NCI-H128 (cell line): ENCODE data around the gene NUP210.

Experiments
- DNase-seq: peaks from one replicate; lab custom pipeline; 2025; ENCODE audit not compliant: unreplicated experiment; lab: John Stamatoyannopoulos, UW

NUP210 gene

DNA sequence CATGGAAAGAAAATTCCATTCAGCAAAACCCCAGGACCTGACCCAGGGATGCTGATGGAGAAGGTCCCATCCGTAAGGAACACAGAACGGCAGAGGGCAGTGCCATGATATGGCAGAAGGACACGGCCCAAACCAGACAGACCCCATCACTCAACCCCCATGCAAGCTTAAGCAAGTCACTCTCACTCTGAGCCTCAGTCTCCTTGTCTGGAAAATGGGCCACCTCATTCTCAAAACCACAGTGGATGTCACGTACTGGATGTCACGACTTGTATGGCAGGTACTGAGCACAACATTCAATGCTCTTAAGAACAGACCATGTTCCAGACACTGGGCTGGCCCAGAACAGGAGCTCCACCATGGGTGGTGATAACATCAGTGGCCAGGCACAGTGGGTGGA, 90.4 kb downstream of the NUP210 start:
- DNase-seq = no peak

DNA sequence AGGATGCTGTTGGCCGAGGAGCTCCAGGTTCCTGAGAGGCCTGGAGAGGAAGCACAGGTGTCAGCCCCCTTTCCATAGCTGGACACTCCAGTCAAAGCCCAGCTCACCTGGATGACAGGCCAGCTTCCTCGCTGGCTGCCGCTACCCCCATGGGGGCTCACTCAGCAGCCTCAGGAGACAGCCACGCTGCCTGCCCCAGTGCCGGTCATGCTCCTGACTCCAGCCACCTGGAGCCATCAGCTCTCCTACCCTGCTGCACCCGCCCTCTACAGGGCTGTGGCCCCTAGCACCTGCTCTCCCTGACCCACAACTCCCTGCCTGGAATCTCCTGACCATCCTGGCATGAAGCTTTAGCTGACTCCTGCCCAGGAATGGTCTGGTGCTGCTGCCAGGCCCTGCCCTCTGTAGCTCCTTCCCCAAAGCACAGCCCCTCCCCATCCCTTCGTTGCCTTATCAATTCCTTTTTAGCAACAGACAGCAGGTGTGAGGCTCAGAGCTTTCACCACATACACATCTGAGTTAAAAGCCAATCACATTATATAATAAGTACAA, 94.2 kb downstream of the NUP210 start:
- DNase-seq = no peak

DNA sequence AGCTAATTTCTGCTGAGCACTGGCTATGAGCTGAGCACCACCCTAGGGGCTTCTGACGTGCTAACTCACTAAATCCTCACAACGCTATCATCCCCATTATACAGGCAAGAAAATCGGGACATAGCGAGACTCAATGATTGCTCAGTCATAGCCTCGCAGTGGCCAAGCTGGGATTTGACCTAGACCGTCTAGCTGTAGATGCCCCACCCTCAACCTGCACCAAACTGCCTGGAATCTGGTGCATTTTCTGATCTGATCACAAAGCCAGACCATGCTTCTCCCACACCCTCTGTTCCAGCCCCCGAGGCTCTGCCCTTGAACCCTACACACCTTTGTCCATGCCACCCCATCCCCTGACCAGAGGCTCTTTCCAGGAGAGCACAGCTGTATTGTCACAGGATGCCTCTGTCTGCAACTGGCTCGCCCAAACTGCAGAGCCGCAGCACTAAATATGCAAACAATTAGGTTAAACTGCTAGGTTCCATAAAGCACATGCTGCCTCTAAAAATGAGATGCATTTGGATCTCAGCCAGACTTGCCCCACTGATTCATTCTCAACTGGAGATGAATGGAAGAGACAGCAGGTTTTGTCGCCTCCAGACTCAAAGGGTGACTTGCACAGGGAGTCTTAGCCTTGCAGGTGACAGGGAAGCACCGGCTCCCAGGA, 95.2 kb downstream of the NUP210 start:
- no peak for DNase-seq

DNA sequence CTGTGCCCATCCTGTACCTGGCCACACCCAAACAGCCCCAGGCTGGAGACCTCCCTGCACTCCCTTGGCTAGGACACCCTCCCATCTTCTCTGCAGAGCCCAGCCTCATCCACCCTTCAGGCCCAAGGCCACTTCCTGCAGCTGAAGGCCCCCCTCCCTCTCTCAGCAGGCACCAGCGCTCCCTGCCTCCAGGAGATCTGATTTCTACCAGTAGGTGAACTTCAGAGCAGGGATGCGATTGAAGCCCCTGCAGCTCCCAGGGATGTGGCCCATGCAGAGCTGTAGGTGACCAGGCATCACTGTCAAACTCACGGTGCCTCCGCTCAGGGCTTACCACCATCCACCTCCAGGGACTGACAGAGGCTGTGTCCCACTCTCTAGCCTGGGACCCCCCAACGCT, 96.3 kb downstream of the NUP210 start:
- no peak for DNase-seq

DNA sequence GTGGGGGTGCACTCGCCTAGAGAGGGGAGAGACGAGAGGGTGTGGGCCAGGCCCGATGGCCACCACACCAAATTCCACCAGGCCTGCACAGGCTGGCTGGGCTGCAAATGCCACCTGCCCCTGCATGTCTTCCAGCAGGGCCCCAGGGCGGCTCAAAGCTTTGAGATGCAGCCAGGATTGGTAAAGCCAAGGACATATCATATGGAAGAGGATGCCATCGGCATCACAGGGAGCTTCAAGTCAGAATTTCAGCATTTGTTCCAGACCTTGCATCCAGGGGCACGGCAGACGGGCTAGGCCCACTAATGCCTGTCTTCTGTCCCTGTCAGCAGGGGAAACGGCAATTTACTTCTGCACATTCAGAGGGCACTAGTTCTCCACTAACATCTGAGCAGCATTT, 97.8 kb downstream of the NUP210 start:
- DNase-seq = no peak

DNA sequence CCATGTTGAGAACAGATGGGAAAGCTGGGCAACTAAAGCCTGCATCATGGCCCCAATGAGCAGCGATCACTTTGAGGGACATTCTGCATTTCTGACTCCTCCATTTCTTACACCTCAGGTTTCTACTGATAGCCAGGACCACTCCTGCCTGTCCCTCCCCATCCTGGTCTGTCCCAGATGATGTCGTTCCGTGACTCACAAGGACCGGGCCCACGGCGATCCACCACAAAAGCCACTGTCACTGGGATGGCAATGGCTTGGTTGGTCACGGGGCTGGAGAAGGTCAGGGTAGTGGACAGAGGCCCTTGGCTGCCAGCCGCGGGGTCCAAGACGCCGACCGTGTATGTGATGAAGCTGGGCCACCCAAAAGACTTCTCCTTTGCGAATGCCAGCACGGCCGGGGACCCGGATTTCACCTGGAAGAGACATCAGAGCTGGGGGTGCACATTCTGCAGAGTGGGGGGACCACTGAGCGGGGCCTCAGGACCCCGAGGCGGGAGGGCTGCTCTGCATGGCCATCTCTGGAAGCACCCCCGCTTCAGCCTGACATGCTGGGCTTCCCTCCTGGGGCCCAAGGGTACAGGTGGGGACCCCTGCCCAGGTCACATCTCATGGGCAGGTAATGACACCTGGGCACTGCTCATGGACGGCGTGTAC, 100.4 kb downstream of the NUP210 start:
- DNase-seq = no peak

DNA sequence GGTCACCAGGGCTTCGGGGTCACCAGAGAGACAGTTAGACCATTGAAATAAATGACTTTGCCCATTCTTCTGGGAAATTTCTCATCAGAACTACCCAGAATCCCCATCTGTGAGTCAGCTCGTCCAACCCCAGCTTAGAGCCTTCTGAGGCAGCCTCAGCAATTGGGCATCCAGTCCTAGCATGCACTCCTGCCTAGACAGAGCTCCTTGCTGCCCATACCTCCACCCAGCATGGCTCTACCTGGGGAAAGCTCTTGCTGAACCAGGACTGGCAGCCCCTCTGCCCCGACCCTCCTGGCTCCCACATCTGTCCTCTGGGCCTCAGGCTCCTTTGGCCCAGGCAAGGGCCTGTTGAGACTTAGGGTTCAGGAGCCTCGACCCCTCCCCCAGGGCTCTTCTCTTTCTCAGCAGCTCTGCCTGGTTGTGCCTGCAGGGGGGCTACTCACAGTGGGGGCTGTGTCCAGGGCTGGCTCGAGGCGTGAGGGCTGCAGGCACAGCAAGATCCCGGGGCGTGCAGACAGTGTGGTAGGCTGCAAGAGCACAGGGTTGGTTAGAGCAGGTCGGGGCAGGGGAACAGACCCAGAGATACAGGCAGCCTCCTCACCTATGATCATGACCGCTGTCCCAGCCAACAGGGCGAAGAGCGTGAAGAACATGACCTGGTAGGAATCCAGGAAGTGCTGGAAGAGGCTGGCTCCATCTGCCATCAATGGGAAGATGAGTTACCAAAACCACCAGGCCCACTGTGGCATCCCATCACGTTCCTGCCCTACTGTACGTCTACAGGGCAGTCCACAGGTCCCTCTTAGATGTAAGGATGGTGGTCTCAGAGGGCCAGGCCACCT, 101.3 kb downstream of the NUP210 start:
- no peak for DNase-seq

DNA sequence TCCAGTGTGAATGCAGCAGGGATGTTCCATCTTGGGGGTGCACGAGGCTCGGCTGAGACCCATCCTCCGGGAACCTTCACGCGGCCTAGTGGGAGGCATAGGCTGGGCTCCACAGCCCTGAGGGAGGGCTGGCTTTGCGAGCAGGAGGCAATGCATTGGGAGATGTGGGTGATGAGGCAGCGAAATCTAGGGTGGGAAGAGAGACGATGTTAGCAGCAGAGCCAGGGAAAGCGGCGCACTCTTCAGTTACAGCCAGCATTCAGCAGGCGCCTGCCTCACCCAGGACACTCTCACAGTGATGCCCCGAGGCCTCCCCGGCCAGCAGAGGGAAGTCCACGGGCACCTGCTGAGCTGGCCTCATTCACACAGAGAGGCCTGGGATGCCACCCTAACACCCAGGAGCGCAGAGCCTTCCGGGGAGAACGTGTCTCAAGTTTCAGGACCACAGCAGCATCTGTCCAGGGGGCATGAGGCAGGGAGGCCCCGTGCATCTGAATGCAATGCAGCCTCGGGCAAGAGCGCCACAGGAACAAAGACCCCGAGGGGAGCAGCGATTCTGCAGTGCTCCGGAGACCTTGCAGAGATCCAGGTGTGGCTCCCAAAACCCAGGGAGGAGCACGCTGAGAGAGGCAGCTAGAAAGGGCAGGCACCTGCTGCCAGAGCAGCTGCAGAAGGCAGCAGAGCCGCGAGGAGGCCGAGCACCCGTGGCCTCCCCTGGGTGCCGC, 102.4 kb downstream of the NUP210 start:
- no peak for DNase-seq

DNA sequence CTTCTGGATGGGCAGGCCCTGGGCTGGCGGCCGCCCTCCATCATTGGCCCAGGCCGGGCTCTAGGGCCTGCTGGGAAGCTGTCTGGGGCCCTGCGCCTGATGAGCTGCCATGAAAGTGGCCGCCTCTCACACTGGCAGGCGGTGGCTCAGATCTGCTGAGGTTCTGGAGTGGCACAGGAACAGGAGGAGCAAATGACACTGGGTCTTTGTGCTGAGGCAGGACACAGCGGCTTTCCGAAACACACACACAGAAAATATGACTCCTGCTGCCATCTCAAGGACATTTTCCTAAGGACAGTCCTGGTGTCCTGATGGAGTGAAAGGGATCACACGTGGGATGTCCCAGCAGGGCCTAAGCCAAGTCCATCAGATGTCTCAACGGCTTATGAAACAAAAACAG, 103.5 kb downstream of the NUP210 start:
- DNase-seq = no peak

DNA sequence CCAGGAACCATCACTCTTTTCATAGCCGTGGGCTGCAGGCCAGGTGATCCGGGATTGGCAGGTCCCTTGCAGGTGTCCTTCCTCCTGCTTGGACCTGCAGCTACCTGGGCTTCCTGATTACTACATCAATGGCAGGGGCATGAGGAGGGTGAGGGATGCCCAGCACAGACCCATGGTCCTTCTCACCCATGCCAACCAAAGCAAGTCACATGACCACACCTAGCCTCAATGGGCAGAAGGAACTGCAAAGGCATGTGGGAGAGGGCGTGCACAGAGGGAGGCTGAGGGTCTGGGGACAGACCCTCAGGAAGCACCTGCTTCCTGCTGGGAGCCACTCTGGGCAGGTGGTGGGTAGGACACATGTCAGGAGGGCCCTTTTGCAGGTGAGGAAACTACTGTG, 105.2 kb downstream of the NUP210 start:
- DNase-seq = no peak

DNA sequence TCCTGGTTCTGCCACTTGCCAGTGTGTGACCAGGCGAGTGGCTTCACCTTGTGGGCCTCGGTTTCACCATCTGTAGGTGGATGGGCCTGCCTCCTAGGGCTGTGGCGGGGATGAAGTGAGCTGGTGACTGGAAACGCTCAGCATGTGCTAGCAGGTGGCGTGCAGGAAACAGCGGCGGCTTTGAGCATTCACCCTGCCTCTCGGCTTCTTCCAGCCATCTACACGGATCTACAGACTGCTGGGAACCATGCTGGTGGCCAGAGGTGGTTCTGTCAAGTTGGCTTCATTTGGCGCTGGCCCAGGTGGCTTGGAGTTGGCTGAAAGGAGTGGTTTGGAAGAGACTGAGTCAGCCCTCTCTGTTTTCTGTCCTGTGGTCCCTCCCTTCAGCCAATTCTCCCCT, 106.3 kb downstream of the NUP210 start:
- no peak for DNase-seq

DNA sequence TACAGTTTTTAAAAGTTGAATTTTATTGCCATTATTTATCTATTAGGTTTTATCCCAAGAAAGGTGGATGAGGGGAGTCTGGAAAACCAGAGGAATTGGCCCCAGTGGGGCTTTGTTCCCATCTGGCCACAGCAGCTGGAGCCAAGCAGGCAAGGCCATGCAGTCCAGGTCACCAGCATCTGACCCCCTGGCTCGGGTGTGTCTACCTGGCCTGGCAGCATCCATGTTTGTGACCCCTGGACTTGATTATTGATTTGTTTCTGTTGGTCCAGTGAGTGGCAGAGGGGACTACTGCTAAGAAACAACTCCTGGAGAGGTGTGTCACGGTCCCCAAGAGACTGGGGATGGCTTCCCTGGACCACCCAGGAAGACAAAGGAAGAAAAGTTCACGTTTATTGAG, 111.1 kb downstream of the NUP210 start:
- DNase-seq = no peak

DNA sequence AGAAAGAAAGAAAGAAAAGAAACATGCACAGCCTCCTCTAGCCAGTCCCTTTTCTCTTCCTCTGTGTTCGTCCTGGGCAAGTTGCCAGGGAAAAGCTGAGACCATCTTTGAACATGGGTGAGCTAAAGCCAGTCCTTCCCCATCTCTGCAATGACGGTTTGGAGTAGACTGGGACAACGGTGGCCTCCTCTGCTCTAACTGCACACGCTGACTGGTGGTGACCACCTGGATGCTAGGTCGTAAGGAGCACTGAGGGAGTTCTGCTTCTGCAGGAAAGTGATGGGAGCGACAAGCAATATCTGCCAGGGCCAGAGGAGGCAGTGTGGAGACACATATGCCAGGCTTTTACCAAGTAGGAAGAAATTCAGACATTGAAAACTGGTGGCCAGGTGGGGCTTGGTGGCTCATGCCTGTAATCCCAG, 111.7 kb downstream of the NUP210 start:
- DNase-seq = no peak

DNA sequence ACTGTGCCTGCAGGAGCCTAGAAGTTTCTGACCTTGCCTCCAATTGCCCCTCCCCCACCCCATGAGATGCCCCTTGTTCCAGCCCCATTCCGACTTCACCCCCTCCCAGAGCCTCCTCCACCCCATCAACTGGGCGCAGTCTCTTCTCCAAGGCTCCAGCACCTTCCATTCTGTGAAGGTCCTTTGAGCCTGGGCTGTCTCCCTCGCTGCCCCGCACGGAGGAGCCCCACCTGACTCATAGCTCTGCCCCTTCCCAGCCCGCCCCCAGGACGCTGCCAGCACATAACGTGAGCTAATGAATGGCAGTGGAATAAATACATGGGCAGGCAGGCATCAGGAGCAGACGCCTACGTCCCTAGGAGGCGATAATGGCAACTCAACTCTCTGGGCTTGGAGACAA, 113.1 kb downstream of the NUP210 start:
- DNase-seq = no peak

DNA sequence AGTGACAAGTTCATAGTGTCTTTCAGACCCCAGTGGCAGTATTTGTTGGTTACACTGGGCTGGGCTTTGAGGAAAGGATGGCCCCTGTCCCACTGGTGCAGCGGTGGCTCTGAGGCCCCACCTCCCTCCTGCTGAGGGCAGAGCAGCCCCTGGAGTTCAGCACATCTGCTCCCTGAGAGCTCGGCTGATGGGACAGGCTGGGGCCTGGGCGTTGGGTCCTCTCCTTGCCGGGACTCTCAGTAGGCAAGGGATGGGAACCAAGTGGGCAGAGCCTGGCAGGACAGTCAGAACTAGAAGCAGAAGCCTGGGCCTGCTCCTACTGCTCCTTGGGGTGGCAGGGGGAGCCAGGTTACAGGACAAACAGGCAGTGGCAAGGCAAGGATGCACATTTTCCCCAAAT, 114.5 kb downstream of the NUP210 start:
- DNase-seq = no peak

DNA sequence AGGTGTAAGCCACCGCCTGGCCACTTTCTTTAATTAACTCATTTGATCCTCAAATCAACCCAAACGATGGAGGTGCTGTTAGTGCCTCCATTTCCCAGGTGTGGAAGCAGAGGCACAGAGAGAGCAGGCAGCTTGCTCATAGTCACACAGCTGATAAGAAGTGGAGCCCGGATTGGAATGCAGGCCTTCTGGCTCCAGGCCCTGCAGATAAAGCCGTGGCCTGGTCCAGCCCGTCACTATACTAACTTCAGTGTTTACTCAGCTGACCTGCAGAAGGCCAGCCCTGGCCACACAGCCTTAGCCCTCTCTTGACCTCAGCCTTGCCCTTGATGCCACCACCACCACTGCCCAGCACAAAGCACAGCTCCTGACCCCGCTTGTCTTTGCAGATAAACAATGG, 116.7 kb downstream of the NUP210 start:
- no peak for DNase-seq

DNA sequence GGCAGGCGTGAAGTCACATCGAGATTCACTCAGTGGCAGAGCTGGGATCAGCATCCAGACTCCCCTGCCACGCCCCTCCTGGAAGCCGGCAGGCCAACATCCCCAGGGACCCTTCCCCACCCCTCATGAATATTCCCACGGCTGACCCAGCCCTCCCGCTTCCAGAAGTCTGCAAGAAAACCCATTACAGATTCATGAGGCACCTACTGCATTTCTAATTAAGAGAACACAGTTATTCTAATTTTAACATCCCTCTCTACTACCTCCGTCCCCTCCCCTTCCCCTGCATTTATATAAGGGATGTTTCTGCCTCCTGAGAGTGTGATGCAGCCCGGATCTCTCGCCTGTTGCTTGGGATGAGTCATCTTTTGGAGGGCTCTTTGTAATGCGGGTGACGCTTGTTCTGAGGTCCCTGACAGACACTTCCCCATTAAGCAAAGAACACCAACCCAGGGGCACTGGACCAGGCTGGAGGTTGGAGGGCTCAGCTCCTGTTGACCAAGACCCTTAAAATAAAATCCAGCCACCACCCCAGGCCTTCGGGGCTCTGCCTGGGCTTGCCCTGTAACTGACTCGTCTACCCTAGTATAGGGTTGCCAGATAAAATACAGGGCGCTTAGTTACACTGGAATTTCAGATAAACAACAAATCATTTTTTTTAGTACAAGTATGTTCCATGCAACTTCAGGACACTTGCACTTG, 118.7 kb downstream of the NUP210 start:
- DNase-seq = no peak

DNA sequence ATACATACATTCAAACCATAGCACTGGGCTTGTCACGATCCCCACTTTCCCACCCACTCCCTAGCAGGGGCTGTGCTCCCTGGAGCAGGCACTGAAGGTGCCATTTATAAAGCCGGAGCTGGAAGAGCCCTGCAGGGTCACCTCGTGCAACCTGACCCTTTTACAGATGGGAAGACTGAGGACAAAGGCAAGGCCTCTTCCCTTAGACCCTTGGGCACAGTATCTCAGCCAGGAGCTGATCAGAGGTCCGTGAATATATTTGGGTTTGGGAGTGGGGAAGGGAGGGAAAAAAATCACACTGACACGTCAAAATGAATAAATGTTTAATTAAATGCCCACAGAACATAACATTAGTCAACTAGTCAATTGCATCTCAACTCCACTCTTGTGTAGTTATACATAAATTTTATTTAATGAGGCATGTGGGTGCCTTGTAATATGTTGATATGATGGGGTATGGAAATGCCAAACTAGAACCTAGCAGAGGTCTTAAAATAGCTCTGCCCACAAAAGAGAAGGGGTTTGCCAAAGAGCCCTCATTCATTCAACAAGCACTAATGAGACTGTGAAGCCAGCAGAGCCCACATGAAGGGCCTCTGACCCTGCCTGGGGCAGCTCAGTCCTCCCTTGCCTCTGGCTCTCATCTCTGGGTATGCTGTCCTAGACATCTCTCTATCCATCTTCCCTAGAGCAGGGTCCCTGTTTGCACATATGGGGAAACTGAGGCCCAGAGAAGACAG, 119.4 kb downstream of the NUP210 start:
- DNase-seq = no peak

DNA sequence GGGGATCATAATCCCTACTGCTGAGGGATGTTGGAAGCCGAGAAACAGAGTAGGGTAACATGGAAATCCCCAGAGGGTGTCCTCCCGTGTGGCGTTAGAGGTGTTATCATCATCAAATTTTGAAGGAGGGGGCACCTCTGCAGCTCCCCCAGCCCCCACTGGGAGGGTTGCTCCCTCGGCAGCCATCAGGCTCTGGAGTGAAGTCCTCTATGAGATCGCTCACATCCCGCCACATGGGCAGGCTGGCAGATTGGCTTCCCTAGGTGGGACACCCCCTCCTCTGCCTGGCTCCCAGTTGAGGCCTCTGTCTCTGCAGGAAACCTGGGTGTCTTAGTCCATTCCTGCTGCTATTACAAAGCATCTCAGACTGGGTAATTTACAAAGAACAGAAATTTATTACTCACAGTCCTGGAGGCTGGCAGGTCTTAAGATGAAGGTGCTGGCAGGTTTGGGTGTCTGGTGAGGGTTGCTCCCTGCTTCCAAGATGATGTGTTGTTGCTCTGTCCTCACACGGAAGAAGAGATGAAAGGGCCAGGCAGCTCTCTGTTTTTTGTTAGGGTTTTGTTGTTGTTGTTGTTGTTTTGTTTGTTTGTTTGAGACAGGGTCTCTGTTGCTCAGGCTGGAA, 120.5 kb downstream of the NUP210 start:
- DNase-seq = no peak
